Esophagus (tissue), 2 donors: ENCODE results near the gene XAGE1B. TPM values are rescaled to one million over a fixed set of nuclear protein-coding genes. Genes with fewer than 3 reads are reported as not detected.
"Not testable (repeated sequence)": the region's sequence is repeated elsewhere in the genome, so short reads cannot be mapped to it uniquely, and the experiment has no call there.

Experiments
- H3K27ac ChIP-seq, 2 donors: one replicate each; pipeline ENCODE4 v1.5.1; 2013; ENCODE audit warnings: low read depth in 2 of 2, mild to moderate bottlenecking in 2 of 2, inconsistent platforms in 1 of 2, low read length in 1 of 2, moderate library complexity in 1 of 2
- H3K27me3 ChIP-seq, 2 donors: one replicate each; pipeline ENCODE4 v1.6.1; 2013; ENCODE audit warnings: low read length in 2 of 2, control low read depth in 1 of 2, mild to moderate bottlenecking in 1 of 2; ENCODE audit not compliant: insufficient read depth in 2 of 2, control insufficient read depth in 1 of 2
- H3K36me3 ChIP-seq, 2 donors: one replicate each; pipeline ENCODE4 v1.6.1; 2013; ENCODE audit warnings: low read length in 1 of 2; ENCODE audit not compliant: control insufficient read depth in 2 of 2, insufficient read depth in 2 of 2
- H3K4me1 ChIP-seq, 2 donors: one replicate each; pipeline ENCODE4 v1.6.1; 2013; ENCODE audit warnings: low read length in 1 of 2; ENCODE audit not compliant: control insufficient read depth in 2 of 2, insufficient read depth in 2 of 2
- H3K4me3 ChIP-seq, 2 donors: one replicate each; pipeline ENCODE4 v1.5.1; 2013; ENCODE audit warnings: low read length in 2 of 2, mild to moderate bottlenecking in 2 of 2, low read depth in 1 of 2, moderate library complexity in 1 of 2
- H3K9me3 ChIP-seq, 2 donors: one replicate each; pipeline ENCODE4 v1.6.1; 2013; ENCODE audit warnings: mild to moderate bottlenecking in 2 of 2, low read depth in 1 of 2, low read length in 1 of 2, moderate library complexity in 1 of 2; ENCODE audit not compliant: control insufficient read depth in 2 of 2, insufficient read depth in 1 of 2
- WGBS, 2 donors: extraction: QIAGEN DNeasy Blood & Tissue Kit; methylation state at CpG; one replicate each; pipeline ENCODE4 v1.1.7; 2013; 5-methylcytosine and 5-hydroxymethylcytosine counted together
- polyA plus RNA-seq, 2 donors: library from polyadenylated mRNA; stranded (reverse); fragments of 200-250 nt; gene quantifications; one replicate each; pipeline ENCODE4 v1.2.3, GENCODE V29; 2013
- donor health status: healthy with polysubstance abuse.
- donor health status: Bipolar disorder and iron deficiency.

The XAGE1B gene
- polyA plus RNA-seq, 2 donors: not detected

DNA sequence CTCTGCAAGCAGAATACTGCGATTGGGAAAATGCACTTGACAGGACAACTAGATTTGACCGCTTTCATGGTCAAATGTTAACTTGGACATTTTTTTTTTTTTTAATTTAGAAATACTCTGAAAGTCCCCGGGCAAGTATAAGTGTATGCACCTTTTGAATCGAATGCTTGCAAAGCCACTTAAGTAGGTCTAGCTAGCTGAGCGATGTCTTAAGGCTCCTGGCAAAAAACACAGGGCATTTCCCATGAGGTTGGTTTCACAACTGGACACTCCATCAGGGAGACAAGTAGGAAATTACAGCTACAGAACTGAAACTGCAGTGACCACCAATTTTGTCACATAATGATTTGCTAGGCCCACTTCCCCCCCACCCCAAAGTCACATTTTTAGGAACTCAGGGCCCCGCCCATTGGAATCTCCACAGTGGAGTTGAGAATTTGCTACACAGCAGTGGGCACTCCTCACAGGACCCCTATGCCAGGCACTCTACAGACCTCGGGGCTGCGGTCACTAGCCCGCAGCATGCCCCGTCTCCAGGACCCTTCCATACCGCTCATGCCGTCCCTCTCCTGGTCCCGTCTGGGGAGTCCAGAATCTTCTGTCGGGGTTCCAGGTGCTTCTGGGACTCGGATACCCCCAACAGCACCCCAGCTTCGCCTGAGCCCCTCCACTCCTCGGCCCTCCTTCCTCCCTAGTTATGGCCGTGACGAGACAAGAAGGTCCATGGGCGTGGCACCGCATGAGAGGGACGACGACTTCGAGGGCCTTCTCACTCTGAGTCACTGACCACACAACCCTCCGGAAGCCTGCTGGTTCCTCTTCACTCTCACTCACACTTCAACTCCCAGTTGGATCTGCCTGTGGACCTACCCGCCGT is 515 bp downstream of the XAGE1B start:
- H3K4me3 ChIP-seq, H3K27ac ChIP-seq: not testable (repeated sequence)
- WGBS, 2 donors: no CpG with 5 or more reads among the region's 27 CpGs

GRCh38 chrX:52511126-52511525 is 5.7 kb downstream of the XAGE1B start:
- not testable (repeated sequence) for H3K27ac ChIP-seq, H3K4me3 ChIP-seq, H3K9me3 ChIP-seq, H3K4me1 ChIP-seq, H3K36me3 ChIP-seq, H3K27me3 ChIP-seq
- no CpG with 5 or more reads among the region's 6 CpGs for WGBS, 2 donors

More for the DNA sequence above, 515 bp downstream of the XAGE1B start:
- H3K9me3 ChIP-seq, H3K4me1 ChIP-seq, H3K27me3 ChIP-seq, H3K36me3 ChIP-seq: not testable (repeated sequence)

DNA sequence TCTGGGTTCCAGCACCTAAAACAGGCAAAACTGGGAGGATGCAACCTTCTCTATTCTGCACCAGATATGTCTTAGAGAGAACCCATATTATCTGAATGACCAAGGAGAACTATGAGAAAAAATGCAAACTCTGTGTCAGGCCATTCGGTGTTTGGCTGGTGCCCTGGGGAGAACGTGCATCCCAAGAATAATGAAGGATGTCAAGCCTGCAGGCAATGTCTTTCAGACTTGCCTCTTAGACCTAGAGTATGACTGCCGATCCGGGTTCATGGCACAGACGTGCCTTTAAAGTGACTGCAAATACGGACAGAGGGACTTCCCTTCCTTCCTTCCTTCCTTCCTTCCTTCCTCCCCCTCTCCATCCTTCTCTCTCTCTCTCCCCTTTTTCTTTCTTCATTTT is 6.9 kb downstream of the XAGE1B start:
- Histone ChIP-seq H3K4me1 (no peaks in the 10 kb centered on the region), H3K4me3 (no peak overlapping the region), H3K36me3 (no peaks in the 10 kb centered on the region), H3K9me3 (no peaks in the 10 kb centered on the region), H3K27ac (no peak overlapping the region), H3K27me3 (no peaks in the 10 kb centered on the region)
- WGBS, 2 donors: 73% methylated on average over 6 of the region's 6 CpGs

- H3K4me1 ChIP-seq: no peaks in the 10 kb centered on the region
- no peak overlapping the region for H3K27ac ChIP-seq
- no peak overlapping the region for H3K4me3 ChIP-seq
- H3K27me3 ChIP-seq: peaks cover 0 to 3% of the 10 kb centered on the region in 2 donors
- no peaks in the 10 kb centered on the region for H3K36me3 ChIP-seq
- no peaks in the 10 kb centered on the region for H3K9me3 ChIP-seq
- WGBS, 2 donors: 72 to 83% methylated on average over 3 of the region's 3 CpGs
These were observed 9.5 kb downstream of the XAGE1B start for GRCh38 chrX:52507331-52507730.

GRCh38 chrX:52504551-52504950 is 12.3 kb downstream of the XAGE1B start:
- no peaks in the 10 kb centered on the region for H3K9me3 ChIP-seq
- H3K4me1 ChIP-seq: no peaks in the 10 kb centered on the region
- no peaks in the 10 kb centered on the region for H3K36me3 ChIP-seq
- 76 to 93% methylated on average over 4 of the region's 4 CpGs for WGBS, 2 donors
- peaks cover 0 to 3% of the 10 kb centered on the region in 2 donors for H3K27me3 ChIP-seq
- no peak overlapping the region for H3K27ac ChIP-seq
- H3K4me3 ChIP-seq: no peak overlapping the region

DNA sequence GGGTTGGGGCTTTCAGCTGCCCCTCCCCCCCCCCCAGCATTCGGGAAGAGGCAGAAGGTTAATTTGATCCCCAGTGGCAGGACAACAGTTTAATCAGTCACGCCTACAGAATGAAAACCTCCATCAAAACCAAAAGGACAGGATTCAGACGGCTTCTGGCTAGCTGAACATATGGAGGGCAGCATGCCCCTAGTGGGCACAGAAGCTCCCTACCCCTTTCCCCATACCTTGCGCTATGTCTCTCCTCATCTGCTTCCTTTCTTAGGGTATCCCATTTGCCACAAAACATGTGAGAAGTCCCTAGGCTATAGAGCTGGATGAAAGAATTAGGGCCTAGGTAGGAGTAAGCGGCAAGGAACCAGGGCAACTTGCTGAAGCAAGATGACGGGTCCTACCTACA is 15.5 kb downstream of the XAGE1B start:
- not testable (repeated sequence) for H3K9me3 ChIP-seq, H3K27ac ChIP-seq, H3K4me3 ChIP-seq, H3K36me3 ChIP-seq, H3K4me1 ChIP-seq, H3K27me3 ChIP-seq
- WGBS, 2 donors: no CpG with 5 or more reads among the region's 6 CpGs

- no CpG with 5 or more reads among the region's 5 CpGs for WGBS, 2 donors
- H3K9me3 ChIP-seq, H3K4me1 ChIP-seq, H3K36me3 ChIP-seq, H3K27me3 ChIP-seq, H3K27ac ChIP-seq, H3K4me3 ChIP-seq: not testable (repeated sequence)
These were observed 20.5 kb downstream of the XAGE1B start for GRCh38 chrX:52496419-52496772.

DNA sequence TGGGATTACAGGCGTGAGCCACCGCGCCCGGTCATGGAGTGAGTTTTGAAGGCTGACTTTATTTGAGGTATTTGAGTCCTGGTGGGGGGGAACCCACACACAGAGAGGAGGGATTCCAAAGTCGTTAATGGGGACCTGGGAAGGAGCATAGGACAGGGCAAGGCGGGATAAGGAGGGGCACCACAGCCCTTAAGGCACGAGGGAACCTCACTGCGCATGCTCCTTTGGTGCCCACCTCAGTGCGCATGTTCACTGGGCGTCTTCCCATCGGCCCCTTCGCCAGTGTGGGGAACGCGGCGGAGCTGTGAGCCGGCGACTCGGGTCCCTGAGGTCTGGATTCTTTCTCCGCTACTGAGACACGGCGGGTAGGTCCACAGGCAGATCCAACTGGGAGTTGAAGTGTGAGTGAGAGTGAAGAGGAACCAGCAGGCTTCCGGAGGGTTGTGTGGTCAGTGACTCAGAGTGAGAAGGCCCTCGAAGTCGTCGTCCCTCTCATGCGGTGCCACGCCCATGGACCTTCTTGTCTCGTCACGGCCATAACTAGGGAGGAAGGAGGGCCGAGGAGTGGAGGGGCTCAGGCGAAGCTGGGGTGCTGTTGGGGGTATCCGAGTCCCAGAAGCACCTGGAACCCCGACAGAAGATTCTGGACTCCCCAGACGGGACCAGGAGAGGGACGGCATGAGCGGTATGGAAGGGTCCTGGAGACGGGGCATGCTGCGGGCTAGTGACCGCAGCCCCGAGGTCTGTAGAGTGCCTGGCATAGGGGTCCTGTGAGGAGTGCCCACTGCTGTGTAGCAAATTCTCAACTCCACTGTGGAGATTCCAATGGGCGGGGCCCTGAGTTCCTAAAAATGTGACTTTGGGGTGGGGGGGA is 21.1 kb downstream of the XAGE1B start, which contains the start of gene XAGE1A:
XAGE1A (plus strand) TSS at position 264 of the 874 bp plus-strand sequence. CDS start 1,554 bp downstream, outside the sequence.
- not testable (repeated sequence) for H3K4me3 ChIP-seq, H3K27ac ChIP-seq, H3K4me1 ChIP-seq, H3K27me3 ChIP-seq, H3K36me3 ChIP-seq, H3K9me3 ChIP-seq
- no CpG with 5 or more reads among the region's 41 CpGs for WGBS, 2 donors

- not testable (repeated sequence) for H3K27ac ChIP-seq, H3K9me3 ChIP-seq, H3K27me3 ChIP-seq, H3K36me3 ChIP-seq, H3K4me3 ChIP-seq, H3K4me1 ChIP-seq
- WGBS, 2 donors: 28 to 61% methylated on average over 1 of the region's 1 CpG
These were observed 45.6 kb downstream of the XAGE1B start for GRCh38 chrX:52471301-52471700.
